Endothelial cell of umbilical vein (primary cell): ENCODE data around the gene CDC14B. TPM values are rescaled to one million over a fixed set of nuclear protein-coding genes. Genes with fewer than 3 reads are reported as not detected.

ENCODE experiments used
- BruUV-seq: library from RNA; stranded (reverse); fragments of 400-500 nt; replicated peaks from 2 replicates; lab custom pipeline; 2021; lab: Mats Ljungman, UMichigan
- CTCF ChIA-PET: fragments of 300-600, 350-600 bp; sonication (Branson Sonifier 250); formaldehyde crosslinking; loops from one replicate; lab custom pipeline; 2021; ENCODE audit warnings: antibody characterized with exemption, inconsistent platforms; lab: Charles Lee
- POLR2A ChIA-PET: fragments of 300-600, 350-600 bp; sonication (Branson Sonifier 250); formaldehyde crosslinking; loops from one replicate; lab custom pipeline; 2021; ENCODE audit warnings: antibody characterized with exemption, inconsistent platforms; lab: Charles Lee
- DNase-seq: peaks from one replicate; pipeline ENCODE4 v3.0.0-alpha.2; 2011; ENCODE audit warnings: low read depth, low spot score
- FAIRE-seq: peaks from 2 replicates; lab custom pipeline; 2011; peaks lifted over from hg19 to GRCh38; lab: Jason Lieb, UNC
- H2AFZ ChIP-seq: 2 replicates; pipeline ENCODE4 v1.6.0; 2012; ENCODE audit warnings: low read depth, low read length, control low read depth, inconsistent platforms
- H3K27ac ChIP-seq: 2 replicates; pipeline ENCODE4 v1.5.1; 2011; ENCODE audit warnings: low read depth, mild to moderate bottlenecking, control low read depth, low read length, moderate library complexity; ENCODE audit not compliant: insufficient read depth
- H3K27me3 ChIP-seq, 2 experiments: 2 replicates each; pipeline versions ENCODE4 v1.6.0 to v1.6.1; 2011; ENCODE audit warnings: low read length in 2 of 2, mixed read lengths in 1 of 2; ENCODE audit not compliant: control insufficient read depth in 2 of 2, insufficient read depth in 2 of 2
- H3K36me3 ChIP-seq, 2 experiments: 2 replicates in 1 of 2; 3 replicates in 1 of 2; pipeline ENCODE4 v1.5.1; 2011; ENCODE audit warnings: low read length in 2 of 2, mild to moderate bottlenecking in 1 of 2, moderate library complexity in 1 of 2; ENCODE audit not compliant: control insufficient read depth in 2 of 2, insufficient read depth in 2 of 2; ENCODE audit errors: extremely low read depth in 1 of 2
- H3K4me1 ChIP-seq: 3 replicates; pipeline ENCODE4 v1.5.1; 2011; ENCODE audit warnings: mild to moderate bottlenecking, low read length; ENCODE audit not compliant: control insufficient read depth, insufficient read depth; ENCODE audit errors: extremely low read depth
- H3K4me2 ChIP-seq: 2 replicates; pipeline ENCODE4 v1.6.1; 2011; ENCODE audit warnings: low read length, control low read depth, mixed read lengths; ENCODE audit not compliant: insufficient read depth
- H3K4me3 ChIP-seq, 3 experiments: fragments of 200-600 bp in 1 of 3; sonication (generic), shearing (Covaris generic) in 1 of 3; replicated peaks in 1 of 3; 2 replicates each; pipeline ENCODE4 v1.5.1; 2011 to 2016; ENCODE audit warnings: control low read depth in 3 of 3, low read length in 3 of 3, mild to moderate bottlenecking in 2 of 3, inconsistent platforms in 1 of 3, low read depth in 1 of 3, moderate library complexity in 1 of 3; ENCODE audit not compliant: insufficient read depth in 1 of 3
- H3K79me2 ChIP-seq: 2 replicates; pipeline ENCODE4 v1.6.0; 2012; ENCODE audit warnings: low read length, inconsistent platforms; ENCODE audit not compliant: control insufficient read depth, insufficient read depth
- H3K9ac ChIP-seq: replicated peaks from 2 replicates; pipeline ENCODE3; 2011; ENCODE audit warnings: low read length, control low read depth; ENCODE audit not compliant: insufficient read depth; ENCODE audit errors: extremely low read depth
- H3K9me1 ChIP-seq: replicated peaks from 3 replicates; pipeline ENCODE4 v1.6.0; 2011; ENCODE audit warnings: mild to moderate bottlenecking, low read length; ENCODE audit not compliant: control insufficient read depth, insufficient read depth; ENCODE audit errors: extremely low read depth
- H3K9me3 ChIP-seq: replicated peaks from 2 replicates; pipeline ENCODE4 v1.5.1; 2012; ENCODE audit warnings: low read length, inconsistent platforms; ENCODE audit not compliant: control insufficient read depth, insufficient read depth
- H4K20me1 ChIP-seq: replicated peaks from 2 replicates; pipeline ENCODE3; 2011; ENCODE audit warnings: mild to moderate bottlenecking, low read length; ENCODE audit not compliant: control insufficient read depth, insufficient read depth; ENCODE audit errors: extremely low read depth
- EZH2 ChIP-seq: IDR thresholded peaks from 2 replicates; pipeline ENCODE4 v1.6.1; 2012; ENCODE audit warnings: borderline replicate concordance, low read depth, mild to moderate bottlenecking, moderate library complexity, low read length, inconsistent platforms; ENCODE audit not compliant: severe bottlenecking
- FOS ChIP-seq: IDR thresholded peaks from 2 replicates; pipeline ENCODE4 v1.6.1; 2011; ENCODE audit warnings: mild to moderate bottlenecking, low read length, moderate library complexity, borderline replicate concordance; ENCODE audit not compliant: insufficient read depth
- GATA2 ChIP-seq: IDR thresholded peaks from 2 replicates; pipeline ENCODE4 v1.7.0; 2011; ENCODE audit warnings: low read depth, mild to moderate bottlenecking, moderate library complexity, mixed read lengths, low read length; ENCODE audit not compliant: insufficient read length, insufficient read depth
- JUN ChIP-seq: IDR thresholded peaks from 2 replicates; pipeline ENCODE4 v1.6.1; 2011; ENCODE audit warnings: borderline replicate concordance, low read depth; ENCODE audit not compliant: insufficient read length, insufficient read depth
- MAX ChIP-seq: IDR thresholded peaks from 2 replicates; pipeline ENCODE4 v1.6.1; 2011; ENCODE audit not compliant: insufficient read depth, insufficient read length
- MYC ChIP-seq: IDR thresholded peaks from one replicate; pipeline ENCODE4 v1.6.1; 2011; ENCODE audit warnings: mild to moderate bottlenecking, low read depth, low read length
- POLR2A ChIP-seq: IDR thresholded peaks from 2 replicates; pipeline ENCODE4 v1.6.1; 2012; ENCODE audit warnings: low read depth, mild to moderate bottlenecking, control low read depth, low read length
- POLR2AphosphoS5 ChIP-seq: IDR thresholded peaks from 2 replicates; pipeline ENCODE4 v1.6.1; 2012; ENCODE audit warnings: low read depth, mild to moderate bottlenecking, control low read depth, low read length, moderate library complexity; ENCODE audit not compliant: insufficient read depth
- dilution Hi-C: fragments of 300-500 bp; cut with MboI; formaldehyde crosslinking; loops from one replicate; pipeline ENCODE4 v1.15.0; 2019; ENCODE audit warnings: low sequenced_read_pairs; ENCODE audit not compliant: extremely low pct_ligation_motif_present
- intact Hi-C: fragments of 100-400 bp; cut with micrococcal nuclease; formaldehyde crosslinking; loops from one replicate; pipeline ENCODE4 v1.10.0; 2022
- polyA plus RNA-seq, 4 experiments: library from polyadenylated mRNA; depleted of rRNA in 3 of 4; stranded (reverse) in 3 of 4; unstranded in 1 of 4; fragments of >200 nt; gene quantifications; 2 replicates each; pipeline versions ENCODE4 v1.2.1 to v1.2.3, GENCODE V29; 2011 to 2012; ENCODE audit warnings: missing spikeins in 1 of 4
- total RNA-seq: library from RNA; stranded (reverse); gene quantifications from 2 replicates; pipeline ENCODE4 v1.2.3, GENCODE V29; 2021
- TF ChIP-seq, protein P1 (sequence below), 2 donors: IDR thresholded peaks; 1 replicate in 1 of 2; 2 replicates in 1 of 2; pipeline ENCODE4 v1.5.1; 2011; ENCODE audit warnings: low read length in 2 of 2, mild to moderate bottlenecking in 2 of 2, moderate library complexity in 2 of 2, control low read depth in 1 of 2, inconsistent platforms in 1 of 2, low read depth in 1 of 2; ENCODE audit not compliant: insufficient read depth in 1 of 2; ENCODE audit errors: extremely low read depth in 1 of 2

The CDC14B gene
- total and polyA plus RNA-seq, 2 donors (not counting 3 experiments of a cell fraction or from before 2014, with no cell fraction given), result 0.39 to 0.93 TPM

DNA sequence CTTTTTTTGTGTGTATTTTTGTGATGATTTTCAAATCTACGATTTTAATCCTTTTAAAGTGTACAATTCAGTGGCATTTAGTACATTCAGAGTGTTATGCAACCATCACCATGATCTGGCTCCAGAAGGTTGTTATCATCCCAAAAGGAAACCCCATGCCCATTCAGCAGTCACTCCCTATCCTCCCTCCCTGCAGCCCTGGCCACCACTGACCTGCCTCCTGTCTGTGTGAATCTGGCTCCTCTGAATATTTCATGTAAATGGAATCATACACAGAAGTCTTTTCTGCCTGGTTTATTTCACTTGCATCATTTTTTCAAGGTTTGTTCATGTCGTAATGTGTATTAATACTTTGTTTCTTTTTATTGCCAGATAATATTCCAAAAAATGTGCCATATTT, 137.2 kb downstream of the CDC14B start:
- H3K36me3 ChIP-seq, result peaks cover 0 to 3% of the 10 kb centered on the region in 2 experiments
- no peak overlapping the region for H3K4me3 ChIP-seq
- no peak overlapping the region for H2AFZ ChIP-seq
- FAIRE-seq (no peak), DNase-seq (no peak)
- dilution Hi-C loops, result no loop called here
- H3K9me3 ChIP-seq, result no peaks in the 10 kb centered on the region
- intact Hi-C loops, result no loop called here
- TF ChIP-seq, protein P1, sequence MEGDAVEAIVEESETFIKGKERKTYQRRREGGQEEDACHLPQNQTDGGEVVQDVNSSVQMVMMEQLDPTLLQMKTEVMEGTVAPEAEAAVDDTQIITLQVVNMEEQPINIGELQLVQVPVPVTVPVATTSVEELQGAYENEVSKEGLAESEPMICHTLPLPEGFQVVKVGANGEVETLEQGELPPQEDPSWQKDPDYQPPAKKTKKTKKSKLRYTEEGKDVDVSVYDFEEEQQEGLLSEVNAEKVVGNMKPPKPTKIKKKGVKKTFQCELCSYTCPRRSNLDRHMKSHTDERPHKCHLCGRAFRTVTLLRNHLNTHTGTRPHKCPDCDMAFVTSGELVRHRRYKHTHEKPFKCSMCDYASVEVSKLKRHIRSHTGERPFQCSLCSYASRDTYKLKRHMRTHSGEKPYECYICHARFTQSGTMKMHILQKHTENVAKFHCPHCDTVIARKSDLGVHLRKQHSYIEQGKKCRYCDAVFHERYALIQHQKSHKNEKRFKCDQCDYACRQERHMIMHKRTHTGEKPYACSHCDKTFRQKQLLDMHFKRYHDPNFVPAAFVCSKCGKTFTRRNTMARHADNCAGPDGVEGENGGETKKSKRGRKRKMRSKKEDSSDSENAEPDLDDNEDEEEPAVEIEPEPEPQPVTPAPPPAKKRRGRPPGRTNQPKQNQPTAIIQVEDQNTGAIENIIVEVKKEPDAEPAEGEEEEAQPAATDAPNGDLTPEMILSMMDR (IDR thresholded peaks at IDR 0.05; ENCODE audit: extremely low read depth in 1 of 2, insufficient read depth in 1 of 2, low read depth in 1 of 2, low read length in 2 of 2), result no peak
- H3K79me2 ChIP-seq, result no peaks in the 10 kb centered on the region
- H3K4me2 ChIP-seq, result no peak overlapping the region
- BruUV-seq, result no TSS peak
- H3K9ac ChIP-seq, result no peak overlapping the region
- H3K27me3 ChIP-seq, result no peaks in the 10 kb centered on the region
- H4K20me1 ChIP-seq, result no peaks in the 10 kb centered on the region
- no peak overlapping the region for H3K27ac ChIP-seq
- no peaks in the 10 kb centered on the region for H3K9me1 ChIP-seq
- ChIA-PET POLR2A (no interaction called here), CTCF (no interaction called here)
- no peaks in the 10 kb centered on the region for H3K4me1 ChIP-seq

GRCh38 chr9:96480736-96481135, 138.9 kb downstream of the CDC14B start:
- dilution Hi-C loops (no loop called here), intact Hi-C loops (no loop called here)
- H3K9me1 ChIP-seq, result no peaks in the 10 kb centered on the region
- H3K27me3 ChIP-seq, result no peaks in the 10 kb centered on the region
- no peak overlapping the region for H3K4me3 ChIP-seq
- no peak overlapping the region for H3K27ac ChIP-seq
- no peak overlapping the region for H3K9ac ChIP-seq
- H4K20me1 ChIP-seq, result no peaks in the 10 kb centered on the region
- CTCF ChIA-PET, result no interaction called here
- H3K4me1 ChIP-seq, result no peaks in the 10 kb centered on the region
- no peaks in the 10 kb centered on the region for H3K79me2 ChIP-seq
- FAIRE-seq, result no peak
- peaks cover 0 to 3% of the 10 kb centered on the region in 2 experiments for H3K36me3 ChIP-seq
- no peak overlapping the region for H2AFZ ChIP-seq
- POLR2A ChIA-PET, result no interaction called here
- H3K9me3 ChIP-seq, result no peaks in the 10 kb centered on the region
- no peak overlapping the region for H3K4me2 ChIP-seq
- BruUV-seq, result no TSS peak
- no peak for TF ChIP-seq MAX
- no peak for TF ChIP-seq GATA2
- TF ChIP-seq POLR2AphosphoS5, result no peak
- no peak for TF ChIP-seq FOS
- TF ChIP-seq, protein P1 (IDR thresholded peaks at IDR 0.05; ENCODE audit: extremely low read depth in 1 of 2, insufficient read depth in 1 of 2, low read depth in 1 of 2, low read length in 2 of 2), result no peak
- TF ChIP-seq JUN, result no peak
- TF ChIP-seq MYC, result no peak
- TF ChIP-seq EZH2, result no peak
- TF ChIP-seq POLR2A, result no peak
- no peak for DNase-seq
